Liver (tissue), 3 donors: ENCODE measurements around the gene BMP7.
"Not testable (repeated sequence)": the region's sequence is repeated elsewhere in the genome, so short reads cannot be mapped to it uniquely, and the experiment has no call there.

Experiments used
- CTCF ChIP-seq: fragments of 150-350 bp; IDR thresholded peaks from 2 replicates; pipeline ENCODE4 v1.5.1; 2017; ENCODE audit warnings: improper control_type of control experiment, low read depth, low read length; ENCODE audit not compliant: missing input control
- MAX ChIP-seq: IDR thresholded peaks from 2 replicates; pipeline ENCODE4 v1.6.1; 2016; ENCODE audit warnings: antibody characterized with exemption
- SP1 ChIP-seq: IDR thresholded peaks from 2 replicates; pipeline ENCODE4 v1.6.1; 2018; ENCODE audit warnings: antibody characterized with exemption, mild to moderate bottlenecking
- TAF1 ChIP-seq: conservative IDR thresholded peaks from 2 replicates; pipeline ENCODE4 v1.6.1; 2016; ENCODE audit warnings: antibody characterized with exemption, mild to moderate bottlenecking
- YY1 ChIP-seq: IDR thresholded peaks from 2 replicates; pipeline ENCODE4 v1.6.1; 2016; ENCODE audit warnings: antibody characterized with exemption, mild to moderate bottlenecking
- donor health status: healthy.
- donor health status: healthy.

GRCh38 chr20:57239725-57240124 lies 26.7 kb downstream of the BMP7 start:
- TF ChIP-seq YY1, CTCF, TAF1, SP1, MAX: not testable (repeated sequence)
